K562 (cell line): Measurements from ENCODE around the gene MINDY4B. TPM values are rescaled to one million over a fixed set of nuclear protein-coding genes. Genes with fewer than 3 reads are reported as not detected.
A peak's percentile ranks its signal among the peaks of the same experiment; 100 is the strongest.

ENCODE experiments used
- ATAC-seq: fragments of 200-7000 bp; cut with Tn5 transposase; 3 replicates; pipeline ENCODE4 v1.9.1; 2020; ENCODE audit warnings: moderate library complexity
- BruUV-seq: library from RNA; stranded (reverse); fragments of 400-500 nt; replicated peaks from 2 replicates; lab custom pipeline; 2021; lab: Mats Ljungman, UMichigan
- CTCF ChIA-PET: fragments of 300-600 bp; formaldehyde crosslinking; extraction: SDS; loops from one replicate; lab custom pipeline; 2021; ENCODE audit warnings: low intra/inter-chr PET ratio; lab: Yijun Ruan, JAX
- POLR2A ChIA-PET: fragments of 300-600, 350-650 bp; sonication (Branson Sonifier 250); formaldehyde crosslinking; extraction: SDS; loops from one replicate; lab custom pipeline; 2021; ENCODE audit warnings: antibody characterized with exemption, inconsistent platforms; lab: Yijun Ruan, JAX
- DNase-seq, 4 experiments: peaks; one replicate each; pipeline versions ENCODE4 v3.0.0 to v3.0.0-alpha.2; 2011 to 2018; ENCODE audit warnings: low spot score in 3 of 4, mixed read lengths in 3 of 4; ENCODE audit errors: extremely low read depth in 1 of 4
- FAIRE-seq: peaks from 2 replicates; lab custom pipeline; 2011; peaks lifted over from hg19 to GRCh38; lab: Jason Lieb, UNC
- H2AFZ ChIP-seq: 2 replicates; pipeline ENCODE4 v1.6.0; 2011; ENCODE audit warnings: low read depth, low read length, control low read depth, inconsistent platforms
- H3K27ac ChIP-seq: fragments of 200-600 bp; 3 replicates; pipeline ENCODE4 v1.8.0; 2011; ENCODE audit warnings: low read depth, mild to moderate bottlenecking, control low read depth, inconsistent platforms, low read length, moderate library complexity, mixed read lengths; ENCODE audit errors: extremely low read depth
- H3K27me3 ChIP-seq, 2 experiments: fragments of 300-600 bp in 1 of 2; 2 replicates in 1 of 2; 3 replicates in 1 of 2; pipeline versions ENCODE4 v1.6.0 to v1.8.0; 2011; ENCODE audit warnings: inconsistent platforms in 2 of 2, low read length in 2 of 2, mild to moderate bottlenecking in 1 of 2, mixed read lengths in 1 of 2, moderate library complexity in 1 of 2; ENCODE audit not compliant: control insufficient read depth in 2 of 2, insufficient read depth in 2 of 2
- H3K36me3 ChIP-seq: fragments of 300-600 bp; 3 replicates; pipeline ENCODE4 v1.8.0; 2011; ENCODE audit warnings: mild to moderate bottlenecking, low read length, inconsistent platforms; ENCODE audit not compliant: control insufficient read depth, insufficient read depth
- H3K4me1 ChIP-seq, 2 experiments: fragments of 200-600 bp in 1 of 2; replicated peaks in 1 of 2; 2 replicates in 1 of 2; 3 replicates in 1 of 2; pipeline versions ENCODE4 v1.5.1 to v1.8.0; 2011; ENCODE audit warnings: inconsistent platforms in 2 of 2, low read length in 2 of 2, mild to moderate bottlenecking in 1 of 2, mixed read lengths in 1 of 2, moderate library complexity in 1 of 2; ENCODE audit not compliant: control insufficient read depth in 2 of 2, insufficient read depth in 2 of 2
- H3K4me2 ChIP-seq: 2 replicates; pipeline ENCODE4 v1.6.1; 2011; ENCODE audit warnings: low read length, control low read depth, inconsistent platforms, mixed read lengths; ENCODE audit not compliant: insufficient read depth
- H3K4me3 ChIP-seq: fragments of 200-600 bp; sonication (generic), shearing (Covaris generic); 2 replicates; pipeline ENCODE4 v1.5.1; 2016; ENCODE audit warnings: control low read depth, inconsistent platforms
- H3K79me2 ChIP-seq: fragments of 200-600 bp; 3 replicates; pipeline ENCODE4 v1.8.0; 2011; ENCODE audit warnings: low read length, inconsistent platforms; ENCODE audit not compliant: control insufficient read depth, insufficient read depth
- H3K9ac ChIP-seq, 2 experiments: 2 replicates each; pipeline versions ENCODE4 v1.6.0 to v1.6.1; 2011; ENCODE audit warnings: low read depth in 2 of 2, low read length in 2 of 2, control low read depth in 1 of 2, inconsistent platforms in 1 of 2, mild to moderate bottlenecking in 1 of 2, mixed read lengths in 1 of 2; ENCODE audit not compliant: insufficient read depth in 1 of 2
- H3K9me1 ChIP-seq: one replicate; pipeline ENCODE4 v1.6.0; 2011; ENCODE audit warnings: inconsistent platforms, mild to moderate bottlenecking, low read length, moderate library complexity; ENCODE audit not compliant: control insufficient read depth, insufficient read depth
- H3K9me3 ChIP-seq: replicated peaks from 2 replicates; pipeline ENCODE4 v1.5.1; 2011; ENCODE audit warnings: low read depth, low read length, inconsistent platforms; ENCODE audit not compliant: control insufficient read depth, insufficient read depth
- H4K20me1 ChIP-seq: replicated peaks from 2 replicates; pipeline ENCODE4 v1.6.1; 2011; ENCODE audit warnings: low read length, inconsistent platforms, mixed read lengths; ENCODE audit not compliant: control insufficient read depth, insufficient read depth
- NCOA1 ChIP-seq: fragments of 450-650 bp; IDR thresholded peaks from 2 replicates; pipeline ENCODE4 v1.6.1; 2016; ENCODE audit warnings: low read depth
- NFIC ChIP-seq: fragments of 450-650 bp; IDR thresholded peaks from 2 replicates; pipeline ENCODE4 v1.6.1; 2017; ENCODE audit warnings: mild to moderate bottlenecking, inconsistent platforms
- NFYB ChIP-seq: IDR thresholded peaks from 2 replicates; pipeline ENCODE4 v1.6.1; 2011; ENCODE audit warnings: mild to moderate bottlenecking, moderate library complexity; ENCODE audit not compliant: insufficient read length; ENCODE audit errors: extremely low read depth
- SIN3B ChIP-seq: fragments of 450-650 bp; IDR thresholded peaks from 2 replicates; pipeline ENCODE4 v1.6.1; 2017; ENCODE audit warnings: low read depth, mild to moderate bottlenecking, moderate library complexity
- SMARCC2 ChIP-seq: fragments of 450-650 bp; IDR thresholded peaks from 2 replicates; pipeline ENCODE4 v1.6.1; 2017; ENCODE audit warnings: antibody characterized with exemption, moderate library complexity, mild to moderate bottlenecking, low read depth
- ZBTB8A ChIP-seq: fragments of 450-650 bp; IDR thresholded peaks from 2 replicates; pipeline ENCODE4 v1.6.1; 2018; ENCODE audit warnings: mild to moderate bottlenecking, moderate library complexity; ENCODE audit not compliant: partially characterized antibody
- ZNF224 ChIP-seq: sonication (generic); formaldehyde crosslinking; IDR thresholded peaks from 2 replicates; pipeline ENCODE4 v1.8.0; 2022; ENCODE audit warnings: mild to moderate bottlenecking, missing genetic modification reagents
- ZNF347 ChIP-seq: fragments of 450-650 bp; formaldehyde crosslinking; IDR thresholded peaks from 2 replicates; pipeline ENCODE4 v1.4.0; 2020; ENCODE audit warnings: low read depth, mild to moderate bottlenecking, moderate library complexity
- WGBS: fragments of 100-300 bp; shearing (Covaris generic); methylation state at CpG from one replicate; pipeline ENCODE4 v1.1.6; 2016; ENCODE audit warnings: low coverage, mixed read lengths; ENCODE audit not compliant: insufficient coverage; ENCODE audit errors: missing lambda C conversion rate; 5-methylcytosine and 5-hydroxymethylcytosine counted together
- in situ Hi-C: fragments of 300-500 bp; cut with MboI; formaldehyde crosslinking; loops from 4 replicates; pipeline ENCODE4 v1.15.0; 2018; ENCODE audit warnings: inconsistent platforms, mixed read lengths
- intact Hi-C: fragments of 100-400 bp; cut with micrococcal nuclease; formaldehyde crosslinking; loops from 2 replicates; pipeline ENCODE4 v1.14.2; 2022
- polyA plus RNA-seq, 8 experiments: library from polyadenylated mRNA; depleted of rRNA in 4 of 8; stranded (reverse) in 5 of 8; unstranded in 3 of 8; fragments of >200 nt; fragmentation: Nextera tagmentation in 2 of 8; fragmentation: Illumina TruSeq in 1 of 8; extraction: Ambion mirVana in 2 of 8; extraction: Trizol in 1 of 8; gene quantifications; 2 replicates each; pipeline versions ENCODE4 v1.2.1 to v1.2.3, GENCODE V29; 2011 to 2014; ENCODE audit warnings: inconsistent platforms in 1 of 8, missing spikeins in 1 of 8
- total RNA-seq, 7 experiments: library from RNA; depleted of rRNA in 6 of 7; stranded (reverse); fragments of >200 nt in 6 of 7; fragmentation: Illumina TruSeq in 2 of 7; extraction: Trizol in 2 of 7; gene quantifications; 2 replicates each; pipeline versions ENCODE4 v1.2.1 to v1.2.3, GENCODE V29; 2011 to 2021; ENCODE audit warnings: low replicate concordance in 1 of 7

The MINDY4B gene
- total and polyA plus RNA-seq, 9 of the 15 experiments (the other 6 are each of a cell fraction or from before 2014, with no cell fraction given), result not detected

DNA sequence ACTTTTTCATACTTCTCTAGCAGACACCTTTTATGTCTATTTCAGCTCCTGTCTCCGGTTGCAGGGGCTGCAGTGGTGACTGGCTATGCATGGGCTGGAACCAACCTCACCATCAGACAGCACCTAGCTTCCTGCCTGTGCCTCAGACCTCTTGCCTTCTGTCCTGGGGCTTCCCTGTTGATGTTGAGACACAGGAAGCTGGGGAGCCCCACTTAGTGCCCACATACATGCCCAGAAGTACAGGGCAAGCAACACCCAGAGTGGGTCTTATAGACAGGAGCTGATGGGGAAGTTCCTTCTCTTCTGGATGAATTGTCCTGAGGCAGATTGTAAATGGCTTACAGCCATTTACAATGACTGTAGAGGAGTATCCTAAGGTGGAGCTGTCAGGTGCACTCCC, 77.0 kb downstream of the MINDY4B start (continued):
- TF ChIP-seq SMARCC2 (no peak), ZNF224 (CRISPR knock-in tag) (no peak), ZBTB8A (no peak), NFYB (no peak), SIN3B (no peak), ZNF347 (CRISPR knock-in tag) (no peak)

DNA sequence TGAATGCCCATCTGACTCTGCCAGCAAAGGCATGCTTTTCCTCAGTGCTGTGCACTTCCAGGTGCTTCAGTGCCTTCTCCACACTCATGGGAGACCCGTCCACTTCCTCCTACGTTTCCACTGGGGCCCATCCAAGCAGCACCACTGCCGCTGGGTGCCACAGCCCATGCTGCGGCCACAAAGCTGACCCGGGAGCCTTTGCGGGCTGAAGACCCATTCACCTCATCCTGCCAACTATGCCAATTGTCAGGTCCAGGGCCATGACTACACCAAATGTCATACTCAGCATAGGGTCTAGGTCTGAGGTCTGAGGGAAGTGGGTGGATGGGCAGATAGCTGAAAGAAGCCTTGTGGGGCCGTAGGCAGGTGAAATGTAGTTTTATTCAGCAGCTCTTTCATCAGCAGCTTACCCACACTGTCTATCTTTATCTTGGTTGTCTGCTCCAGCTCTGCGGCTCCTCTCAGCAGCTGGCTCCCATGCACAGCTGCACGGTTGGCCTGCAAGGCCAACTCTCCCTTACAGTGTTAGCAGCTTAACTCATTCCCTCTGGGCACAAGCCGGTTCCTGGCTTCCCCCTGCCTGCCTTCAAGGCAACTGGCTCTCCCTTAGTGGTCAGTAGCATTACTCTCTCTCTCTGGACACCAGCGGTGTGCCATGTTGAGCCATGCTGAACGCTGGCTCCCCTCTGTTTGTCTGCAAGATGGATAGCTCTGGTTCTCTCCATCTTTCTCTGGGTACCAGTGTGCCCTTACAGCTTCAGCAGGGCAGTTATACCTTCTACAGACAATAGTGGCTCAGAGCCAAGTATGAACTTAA, 78.6 kb downstream of the MINDY4B start:
- intact Hi-C loops, result no loop called here
- ATAC-seq, result no peak
- no peak for DNase-seq
- CTCF ChIA-PET, result no interaction called here
- H3K9me1 ChIP-seq, result no peaks in the 10 kb centered on the region
- no peak overlapping the region for H2AFZ ChIP-seq
- no TSS peak for BruUV-seq
- POLR2A ChIA-PET, result interaction anchor here (0.6 to 1.0 kb wide), 4 partner anchors 15 to 280 kb away, joined by 3 to 4 read pairs (median 3); partner anchors contain the start of gene SERP1
- H4K20me1 ChIP-seq, result no peaks in the 10 kb centered on the region
- TF ChIP-seq NFIC (peak; percentile 14; the same call in 1 of the 2 replicates), NCOA1 (no peak)
- TF ChIP-seq, all 486 proteins: peak for 1
- peaks cover 33 to 41% of the 10 kb centered on the region in 2 experiments for H3K27me3 ChIP-seq
- in situ Hi-C loops, result no loop called here
- no peaks in the 10 kb centered on the region for H3K9me3 ChIP-seq
- no peak overlapping the region for H3K9ac ChIP-seq
- WGBS, result 0% methylated on average over 10 of the region's 12 CpGs
- no peak for FAIRE-seq
- H3K4me3 ChIP-seq, result no peak overlapping the region
- H3K4me1 ChIP-seq, result no peaks in the 10 kb centered on the region; a peak in 1 of 5 replicates
- no peak overlapping the region for H3K27ac ChIP-seq
- no peaks in the 10 kb centered on the region for H3K79me2 ChIP-seq
- H3K36me3 ChIP-seq, result no peaks in the 10 kb centered on the region
- H3K4me2 ChIP-seq, result no peak overlapping the region
